Measurements from ENCODE around the gene KAZN.

The KAZN gene

DNA sequence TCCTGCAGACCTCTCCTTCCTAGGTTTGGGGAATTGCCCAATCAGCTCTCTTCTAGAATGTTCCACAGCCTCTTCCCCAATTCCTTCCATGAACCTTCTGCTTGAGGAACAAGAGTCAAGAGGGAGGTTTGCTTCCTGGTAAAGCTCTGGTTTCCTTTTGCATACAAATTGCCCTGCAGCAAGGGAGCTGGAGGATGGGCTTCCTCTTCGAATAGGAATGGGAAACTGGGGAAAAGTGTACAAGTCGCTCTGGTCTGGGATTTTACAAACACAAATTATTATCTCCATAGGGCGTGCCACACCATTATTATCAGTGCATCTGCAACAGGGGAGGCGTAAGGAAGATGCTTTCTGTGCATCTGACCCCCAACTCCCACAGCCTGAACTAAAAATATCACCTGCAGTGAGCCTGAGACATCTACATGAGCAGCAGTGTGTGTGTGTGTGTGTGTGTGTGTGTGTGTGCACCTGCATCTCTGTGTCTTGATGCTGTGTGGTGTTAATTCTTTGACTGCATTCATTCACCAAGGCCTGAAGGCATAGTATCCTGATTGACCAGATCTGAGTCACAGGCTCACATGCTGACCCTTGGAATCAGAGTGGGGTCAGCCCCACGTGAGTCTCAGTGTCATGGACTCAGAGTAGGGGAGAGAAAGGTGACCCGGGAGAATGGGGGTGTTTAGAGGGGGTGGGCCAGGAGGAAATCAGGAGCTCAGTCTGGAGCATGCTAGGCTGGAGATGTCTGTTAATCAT, 272.9 kb downstream of the KAZN start:
- DNase-seq = no peak

DNA sequence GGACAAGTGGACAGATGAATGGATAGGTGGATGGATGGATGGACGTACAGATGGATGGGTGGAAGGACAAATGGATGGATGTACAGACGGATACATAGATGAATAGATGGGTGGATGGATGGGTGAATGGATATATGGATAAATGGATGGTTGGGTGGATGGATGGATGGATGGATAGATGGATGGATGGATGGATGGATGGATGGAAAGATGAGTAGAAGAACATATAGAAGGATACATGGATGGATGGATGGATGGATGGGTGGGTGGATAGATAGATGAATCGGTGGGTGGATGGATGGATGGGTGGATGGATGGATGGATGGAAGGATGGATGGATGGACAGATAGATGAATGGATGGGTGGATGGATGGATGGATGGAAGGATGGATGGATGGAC, 274.3 kb downstream of the KAZN start:
- no peak for DNase-seq

DNA sequence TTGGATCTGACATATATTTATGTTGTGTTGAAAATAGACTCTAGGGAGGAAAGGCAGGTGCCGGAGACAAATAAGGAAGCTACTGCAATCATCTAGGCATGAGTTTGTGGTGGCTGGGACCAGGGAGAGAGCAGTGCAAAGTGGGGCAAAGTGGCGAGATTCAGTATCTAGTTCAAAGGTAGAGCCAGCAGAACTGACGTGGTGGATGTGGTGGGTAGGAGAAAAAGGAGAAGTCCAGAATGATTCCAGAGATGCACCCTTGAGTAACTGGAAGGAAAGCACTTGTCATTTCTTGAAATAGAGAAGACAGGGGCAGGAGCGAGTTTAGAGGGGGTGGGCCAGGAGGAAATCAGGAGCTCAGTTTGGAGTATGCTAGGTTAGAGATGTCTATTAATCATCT, 275.2 kb downstream of the KAZN start:
- no peak for DNase-seq

DNA sequence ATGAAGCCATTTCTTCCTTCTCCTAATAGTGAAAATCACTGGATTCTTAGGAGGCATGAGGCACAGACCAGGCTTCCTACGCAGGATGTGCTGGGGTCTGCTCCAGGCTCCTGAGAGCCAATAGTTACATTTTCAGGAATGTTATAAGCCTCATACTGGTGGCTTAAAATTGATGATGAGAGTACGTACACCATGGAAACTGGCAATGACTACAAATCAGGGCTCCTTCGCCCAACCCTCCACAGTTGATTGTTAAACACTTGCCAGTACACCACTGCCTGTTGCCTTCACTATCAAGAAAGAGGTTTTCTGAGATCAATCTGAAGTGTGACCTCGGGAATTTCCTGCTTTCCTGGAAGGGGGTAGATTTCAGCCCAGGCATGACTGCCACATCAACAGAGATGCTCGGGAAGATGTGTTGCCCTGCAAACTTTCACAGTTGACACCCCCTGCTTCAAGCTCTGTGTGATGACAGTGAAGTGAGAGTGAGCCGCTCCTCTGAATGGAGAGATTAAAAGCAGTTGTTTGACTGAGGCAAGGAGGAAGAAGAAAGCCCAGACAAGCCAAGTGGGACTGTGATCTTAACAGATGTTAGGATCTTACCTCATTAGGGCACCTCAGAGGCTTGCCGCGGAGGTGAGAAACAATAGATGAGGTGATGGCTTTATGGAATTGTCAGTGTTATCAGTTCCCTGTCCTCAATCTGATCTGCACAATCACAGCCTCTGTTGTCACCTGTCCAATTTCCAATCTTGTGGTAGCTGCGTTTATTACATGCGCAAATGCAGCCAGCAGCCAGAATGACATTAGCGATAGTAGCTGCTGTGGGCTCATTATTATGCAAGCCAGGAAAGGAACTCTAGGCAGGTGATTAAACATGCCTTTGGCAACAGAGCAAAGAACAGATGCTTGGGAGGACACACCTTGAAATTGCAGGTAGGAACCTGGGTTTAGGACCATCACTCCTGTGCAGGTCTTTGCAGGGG, 277.3 kb downstream of the KAZN start:
- no peak for DNase-seq

GRCh38 chr1:14876747-14877146, 278.3 kb downstream of the KAZN start:
- DNase-seq = no peak

DNA sequence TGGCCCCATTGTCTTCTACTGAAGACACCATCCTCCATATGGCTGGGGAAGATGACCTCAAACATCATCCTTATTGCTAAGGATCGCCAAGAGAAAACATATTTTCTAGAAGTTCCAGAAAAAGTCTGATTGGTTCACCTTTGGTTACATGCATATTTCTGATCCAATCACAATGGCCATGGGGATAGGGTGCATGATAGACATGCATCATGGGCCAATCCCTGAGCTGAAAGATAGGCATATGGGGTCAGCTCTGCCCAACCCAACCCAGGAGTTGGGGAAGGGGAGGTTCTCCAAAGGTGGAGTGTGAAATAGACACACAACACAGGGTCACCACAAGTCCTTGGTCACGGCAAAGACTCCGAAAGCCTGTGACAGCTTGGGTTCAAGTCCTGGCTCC, 278.7 kb downstream of the KAZN start:
- no peak for DNase-seq

DNA sequence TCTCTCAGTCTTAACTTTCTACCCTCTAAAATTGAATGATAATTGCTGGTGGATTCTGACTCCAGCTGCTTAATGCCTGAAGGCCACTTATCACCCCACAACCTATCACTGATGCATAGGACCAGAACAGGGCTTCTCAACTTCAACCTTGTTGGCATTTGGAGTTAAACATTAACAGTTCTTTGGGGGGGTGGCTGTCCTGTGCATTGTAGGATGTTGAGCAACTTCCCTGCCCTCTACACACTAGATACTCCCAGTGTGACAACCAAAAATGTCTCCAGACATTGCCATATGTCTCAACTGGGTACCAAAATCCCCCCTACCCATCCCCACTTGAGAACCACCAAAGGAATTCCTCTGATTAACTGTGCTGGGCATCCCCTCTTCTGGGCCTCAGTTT, 279.6 kb downstream of the KAZN start:
- no peak for DNase-seq

GRCh38 chr1:14878951-14879350, 280.5 kb downstream of the KAZN start:
- DNase-seq = no peak

DNA sequence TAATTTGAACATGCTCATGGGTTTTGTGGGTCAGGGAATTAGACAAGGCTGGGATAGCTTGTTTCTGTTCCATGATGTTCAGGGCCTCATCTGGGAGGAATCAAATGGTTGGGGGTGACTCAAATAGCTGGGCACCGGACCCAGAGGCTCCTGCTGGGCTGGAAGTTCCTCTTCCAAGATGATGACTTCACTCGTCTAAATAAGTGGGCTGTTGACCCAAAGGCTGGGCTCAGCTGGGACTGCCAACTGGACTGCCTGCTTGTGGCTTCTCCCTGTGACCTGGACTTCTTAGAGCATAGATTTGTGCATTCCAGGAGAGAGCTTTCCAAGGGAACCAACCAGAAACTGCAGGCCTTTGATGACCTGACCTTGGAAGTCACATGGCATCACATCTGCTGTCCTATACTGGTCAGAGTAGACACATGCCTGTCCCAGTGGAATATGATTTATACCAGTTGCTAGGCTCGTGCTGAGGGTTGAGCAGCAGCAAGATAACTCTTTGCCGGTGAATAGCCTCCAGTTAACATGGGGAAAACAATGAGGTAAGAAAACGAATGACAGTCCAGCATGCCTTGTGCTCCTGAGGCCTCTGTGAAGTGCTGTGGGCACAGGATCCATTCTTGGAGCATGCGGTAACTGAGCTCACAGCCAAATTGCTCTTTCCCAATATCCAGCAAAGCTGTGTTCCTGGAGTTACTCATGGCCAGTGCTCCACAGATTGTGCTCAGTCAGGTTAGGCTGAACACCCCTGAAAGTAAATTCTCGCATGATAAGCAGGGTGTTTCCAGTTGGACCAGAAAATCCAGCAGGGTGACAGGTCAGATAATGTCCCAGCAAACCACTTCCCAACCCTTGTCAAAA, 282.2 kb downstream of the KAZN start:
- DNase-seq = no peak

DNA sequence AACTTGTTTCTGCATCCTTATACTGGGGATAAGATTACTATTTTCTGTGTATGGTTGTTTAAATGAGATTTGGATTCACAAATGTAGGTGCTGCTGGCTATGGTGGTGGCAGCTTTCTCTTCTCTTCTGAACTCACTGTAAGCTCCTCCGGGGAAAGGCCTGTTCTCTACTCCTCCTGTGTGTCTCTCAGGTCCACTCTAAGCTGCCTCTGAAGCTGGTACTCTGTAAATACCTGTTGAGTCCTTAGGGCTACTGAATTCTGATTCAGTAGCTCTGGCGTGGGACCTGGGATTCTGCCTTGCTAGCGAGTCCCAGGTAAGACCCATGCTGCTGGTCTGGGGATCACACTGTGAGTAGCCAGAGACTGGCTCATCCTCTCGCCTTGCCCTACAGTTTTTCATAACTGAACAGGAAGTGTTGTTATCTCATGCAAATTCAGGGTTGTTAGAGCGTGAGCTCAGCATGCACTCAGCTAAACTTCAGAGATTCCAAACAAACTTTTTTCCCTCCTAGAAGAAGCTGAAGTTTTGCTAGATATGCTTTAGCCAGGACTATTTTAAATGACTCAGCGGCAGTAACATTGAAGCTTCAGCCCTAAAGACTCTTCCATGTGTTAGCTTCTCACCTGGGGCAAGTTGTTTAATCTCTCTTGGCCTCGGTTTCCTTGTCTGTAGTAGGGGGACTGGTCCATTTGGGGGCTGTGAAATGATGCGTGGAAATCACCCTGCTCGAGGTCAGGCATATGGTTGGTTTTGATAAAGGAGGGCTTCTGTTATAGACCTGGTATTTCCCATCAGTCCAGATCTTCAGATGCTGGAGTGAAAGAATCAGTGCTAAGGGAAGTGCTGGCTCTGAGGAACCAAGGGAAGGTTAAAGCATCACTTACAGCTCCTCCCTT, 283.5 kb downstream of the KAZN start:
- no peak for DNase-seq

GRCh38 chr1:14884614-14885175, 286.2 kb downstream of the KAZN start:
- DNase-seq = no peak

DNA sequence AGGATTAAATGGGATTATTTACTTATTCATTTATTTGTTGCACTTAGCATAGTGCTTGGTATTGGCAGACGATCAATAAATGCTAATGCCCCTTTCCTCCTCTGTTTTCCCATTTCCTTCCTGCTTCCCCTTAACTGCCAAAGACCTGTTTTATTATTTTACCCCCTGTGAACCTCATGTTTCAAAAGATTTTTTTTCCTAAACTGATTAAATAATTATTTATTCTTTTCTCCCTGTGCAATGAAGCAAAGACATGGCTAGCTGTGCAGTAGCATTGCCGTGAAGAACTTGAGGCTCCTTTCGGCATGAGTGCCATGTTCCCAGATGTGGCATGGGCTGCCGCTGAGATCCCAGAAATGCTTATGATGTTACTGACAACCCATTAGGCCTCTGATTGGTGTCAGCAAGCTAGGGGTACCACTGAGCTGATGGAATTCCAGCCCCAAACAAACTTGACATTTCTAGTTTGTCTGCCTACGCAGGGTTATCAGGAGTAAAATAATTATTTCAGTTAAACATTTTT, 288.6 kb downstream of the KAZN start:
- DNase-seq = no peak

GRCh38 chr1:14887764-14888350, 289.4 kb downstream of the KAZN start:
- no peak for DNase-seq

DNA sequence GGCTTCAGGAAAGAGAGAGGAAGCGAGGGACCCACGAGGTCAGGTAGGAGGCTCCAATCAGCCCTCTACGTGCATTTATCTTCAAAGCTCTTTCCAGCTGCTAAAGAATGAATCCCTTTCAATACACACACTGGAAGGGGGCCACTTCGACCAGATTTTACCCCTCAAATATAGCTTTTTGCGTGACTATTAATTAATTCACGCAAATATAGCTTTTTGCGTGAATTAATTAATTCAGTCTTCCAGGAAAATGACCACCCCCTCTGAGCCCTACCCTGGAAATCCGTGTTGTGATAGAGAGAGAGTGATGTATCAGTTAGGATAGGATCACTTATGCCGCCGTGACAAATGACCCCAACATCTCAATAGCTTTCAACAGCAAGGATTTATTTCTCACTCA, 289.9 kb downstream of the KAZN start:
- no peak for DNase-seq

DNA sequence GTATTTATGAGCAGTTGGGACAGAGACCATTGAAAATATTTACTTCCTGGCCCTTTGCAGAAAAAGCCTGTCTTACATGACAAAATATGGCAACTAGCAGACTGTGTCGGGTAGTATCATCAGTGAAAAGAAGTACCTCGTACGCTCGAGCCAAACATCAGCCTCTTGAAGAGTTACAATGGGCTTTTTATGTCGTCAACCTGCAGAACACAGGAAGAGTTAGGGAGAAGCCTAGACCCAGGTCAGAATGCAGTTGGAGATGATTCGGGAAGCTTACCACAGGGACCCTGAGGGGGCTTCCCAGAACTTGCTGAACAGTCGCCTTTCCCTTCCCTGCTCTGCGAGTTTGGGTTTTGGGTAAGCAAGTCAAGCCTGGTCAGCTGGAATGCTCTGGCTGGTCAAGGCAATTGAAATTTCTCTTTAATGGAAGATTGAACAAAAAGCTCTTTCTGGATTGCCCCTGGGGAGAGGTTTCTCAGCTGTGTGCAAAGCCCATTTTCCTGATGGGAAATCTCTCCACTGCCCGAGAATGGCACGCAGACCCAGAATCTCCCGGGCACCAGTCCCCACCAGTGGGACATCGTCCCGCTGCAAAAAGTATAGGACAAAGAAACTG, 291.4 kb downstream of the KAZN start:
- DNase-seq = no peak

DNA sequence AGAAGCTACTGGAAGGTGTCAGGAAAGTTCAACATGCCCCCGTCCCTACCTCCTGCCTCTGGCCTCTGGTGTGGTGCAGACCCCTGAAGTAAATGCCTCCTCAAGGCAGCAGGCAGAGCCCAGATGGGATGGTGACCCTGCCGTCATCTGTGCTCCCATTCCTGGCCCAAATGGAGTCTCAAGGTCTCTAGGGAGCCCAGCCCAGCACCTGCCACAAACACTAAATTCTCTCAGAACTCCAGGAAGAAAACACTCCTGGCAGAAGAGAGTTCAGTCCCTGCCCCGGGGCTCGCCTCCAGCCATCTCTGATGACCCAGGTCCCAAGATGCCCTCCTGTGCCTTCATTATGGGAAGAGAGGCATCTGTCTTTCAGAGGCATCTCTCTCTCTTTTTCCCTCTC, 293.5 kb downstream of the KAZN start:
- DNase-seq = no peak

GRCh38 chr1:14894811-14895560, 296.5 kb downstream of the KAZN start:
- no peak for DNase-seq

DNA sequence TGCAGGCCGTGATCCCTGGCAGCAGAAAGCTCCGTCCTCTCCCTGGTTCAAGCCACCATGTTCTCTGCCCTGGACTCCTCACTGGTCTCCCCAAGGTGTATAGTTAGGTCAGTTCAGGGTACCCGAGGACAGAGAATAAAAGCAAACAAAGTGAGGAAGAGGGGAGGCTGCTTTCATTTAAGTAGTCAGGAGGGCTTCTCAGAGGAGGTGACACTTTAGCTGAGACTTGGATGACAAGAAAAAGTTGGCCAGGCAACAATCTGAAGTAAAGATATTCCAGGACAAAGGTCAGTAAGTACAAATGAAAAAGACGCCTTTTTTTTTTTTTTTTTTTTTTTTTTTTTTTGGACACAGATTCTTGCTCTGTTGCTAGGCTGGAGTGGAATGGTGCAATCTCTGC, 297.2 kb downstream of the KAZN start:
- no peak for DNase-seq

GRCh38 chr1:14896381-14897079, 298.0 kb downstream of the KAZN start:
- DNase-seq = no peak
